H1 (cell line): ENCODE data around the gene SLAMF6. TPM values are rescaled to one million over a fixed set of nuclear protein-coding genes. Genes with fewer than 3 reads are reported as not detected.

ENCODE experiments used
- CTCF ChIA-PET: fragments of 300-600 bp; sonication (Branson Sonifier 250); formaldehyde crosslinking; loops from one replicate; lab custom pipeline; 2021; ENCODE audit not compliant: partially characterized antibody; lab: Charles Lee
- POLR2A ChIA-PET: fragments of 300-600 bp; sonication (Branson Sonifier 250); formaldehyde crosslinking; loops from one replicate; lab custom pipeline; 2021; ENCODE audit warnings: inconsistent platforms; ENCODE audit not compliant: partially characterized antibody; lab: Charles Lee
- DNase-seq, 2 experiments: peaks; one replicate each; pipeline versions ENCODE4 v3.0.0 to v3.0.0-alpha.2; 2010 to 2022; ENCODE audit warnings: low spot score in 2 of 2, low read depth in 1 of 2, mixed read lengths in 1 of 2
- FAIRE-seq: peaks from 2 replicates; lab custom pipeline; 2011; peaks lifted over from hg19 to GRCh38; lab: Jason Lieb, UNC
- H2AFZ ChIP-seq: 2 replicates; pipeline ENCODE4 v1.8.1; 2012; ENCODE audit warnings: low read length, inconsistent platforms
- H2AK5ac ChIP-seq: 2 replicates; pipeline ENCODE4 v1.6.1; 2013; ENCODE audit warnings: low read depth, low read length
- H2BK120ac ChIP-seq: replicated peaks from 2 replicates; pipeline ENCODE3; 2013; ENCODE audit warnings: low read depth, low read length, inconsistent platforms
- H2BK12ac ChIP-seq: 2 replicates; pipeline ENCODE4 v1.6.1; 2013; ENCODE audit warnings: low read depth, low read length
- H2BK15ac ChIP-seq: 2 replicates; pipeline ENCODE4 v1.6.1; 2013; ENCODE audit warnings: low read length
- H2BK20ac ChIP-seq: 2 replicates; pipeline ENCODE4 v1.6.1; 2013; ENCODE audit warnings: low read length
- H2BK5ac ChIP-seq: 2 replicates; pipeline ENCODE4 v1.6.1; 2013; ENCODE audit warnings: low read depth, low read length
- H3K14ac ChIP-seq: 2 replicates; pipeline ENCODE4 v1.6.1; 2013; ENCODE audit warnings: inconsistent platforms; ENCODE audit not compliant: insufficient read length
- H3K18ac ChIP-seq: 2 replicates; pipeline ENCODE4 v1.6.1; 2013; ENCODE audit warnings: low read length; ENCODE audit errors: extremely low read depth
- H3K23ac ChIP-seq: 2 replicates; pipeline ENCODE4 v1.6.1; 2013; ENCODE audit warnings: inconsistent platforms; ENCODE audit not compliant: insufficient read length
- H3K23me2 ChIP-seq: 2 replicates; pipeline ENCODE4 v1.6.1; 2013; ENCODE audit warnings: low read depth, low read length
- H3K27ac ChIP-seq: 2 replicates; pipeline ENCODE4 v1.6.1; 2011; ENCODE audit warnings: low read depth, low read length, inconsistent platforms
- H3K27me3 ChIP-seq, 4 experiments: replicated peaks in 1 of 4; 1 replicate in 1 of 4; 2 replicates in 3 of 4; pipeline versions ENCODE4 v1.6.1 to v1.8.1; 2011 to 2013; ENCODE audit warnings: low read length in 3 of 4, mild to moderate bottlenecking in 3 of 4, inconsistent platforms in 2 of 4, mixed read lengths in 2 of 4, moderate library complexity in 1 of 4; ENCODE audit not compliant: control insufficient read depth in 3 of 4, insufficient read depth in 3 of 4; ENCODE audit errors: extremely low read depth in 1 of 4
- H3K36me3 ChIP-seq, 4 experiments: 2 replicates each; pipeline versions ENCODE4 v1.6.1 to v1.8.1; 2011 to 2013; ENCODE audit warnings: mild to moderate bottlenecking in 4 of 4, low read length in 3 of 4, moderate library complexity in 2 of 4, control low read depth in 1 of 4, inconsistent platforms in 1 of 4; ENCODE audit not compliant: insufficient read depth in 4 of 4, control insufficient read depth in 2 of 4
- H3K4ac ChIP-seq: replicated peaks from 2 replicates; pipeline ENCODE3; 2013; ENCODE audit warnings: low read length, low read depth, mixed read lengths, inconsistent platforms; ENCODE audit not compliant: insufficient read length
- H3K4me1 ChIP-seq, 4 experiments: replicated peaks in 1 of 4; 1 replicate in 1 of 4; 2 replicates in 3 of 4; pipeline versions ENCODE4 v1.6.1 to v1.8.1; 2011 to 2013; ENCODE audit warnings: low read length in 3 of 4, inconsistent platforms in 2 of 4, mixed read lengths in 1 of 4; ENCODE audit not compliant: insufficient read depth in 4 of 4, control insufficient read depth in 3 of 4
- H3K4me2 ChIP-seq, 2 experiments: 2 replicates each; pipeline versions ENCODE4 v1.6.1 to v1.8.1; 2011 to 2013; ENCODE audit warnings: low read depth in 2 of 2, low read length in 2 of 2, control low read depth in 1 of 2, inconsistent platforms in 1 of 2, mild to moderate bottlenecking in 1 of 2; ENCODE audit not compliant: insufficient read depth in 1 of 2
- H3K4me3 ChIP-seq, 4 experiments: fragments of 200-600, 300-600 bp in 1 of 4; sonication (generic), shearing (Covaris generic), sonication (Bioruptor Twin) in 1 of 4; 2 replicates each; pipeline versions ENCODE4 v1.5.1 to v1.8.1; 2011 to 2016; ENCODE audit warnings: low read length in 4 of 4, low read depth in 3 of 4, control low read depth in 2 of 4, inconsistent platforms in 2 of 4, mild to moderate bottlenecking in 2 of 4, mixed read lengths in 1 of 4, moderate library complexity in 1 of 4; ENCODE audit not compliant: insufficient read depth in 2 of 4; ENCODE audit errors: extremely low read depth in 1 of 4
- H3K56ac ChIP-seq: replicated peaks from 2 replicates; pipeline ENCODE3; 2013; ENCODE audit warnings: low read depth, mild to moderate bottlenecking, mixed read lengths, low read length, inconsistent platforms; ENCODE audit not compliant: insufficient read length
- H3K79me1 ChIP-seq: 2 replicates; pipeline ENCODE4 v1.6.1; 2013; ENCODE audit warnings: low read depth, low read length, control low read depth
- H3K79me2 ChIP-seq, 2 experiments: 2 replicates each; pipeline versions ENCODE4 v1.6.1 to v1.8.1; 2012 to 2013; ENCODE audit warnings: low read length in 2 of 2, mild to moderate bottlenecking in 2 of 2, inconsistent platforms in 1 of 2; ENCODE audit not compliant: insufficient read depth in 2 of 2, control insufficient read depth in 1 of 2
- H3K9ac ChIP-seq, 4 experiments: replicated peaks in 1 of 4; 1 replicate in 1 of 4; 2 replicates in 3 of 4; pipeline versions ENCODE4 v1.6.1 to v1.8.1; 2011 to 2013; ENCODE audit warnings: low read depth in 3 of 4, low read length in 3 of 4, control low read depth in 2 of 4, mild to moderate bottlenecking in 2 of 4, moderate library complexity in 2 of 4, inconsistent platforms in 1 of 4; ENCODE audit errors: extremely low read depth in 1 of 4
- H3K9me3 ChIP-seq, 2 experiments: 2 replicates each; pipeline versions ENCODE4 v1.6.1 to v1.8.1; 2012 to 2013; ENCODE audit warnings: mild to moderate bottlenecking in 2 of 2, moderate library complexity in 2 of 2, control low read depth in 1 of 2, inconsistent platforms in 1 of 2, low read depth in 1 of 2, low read length in 1 of 2, mixed read lengths in 1 of 2; ENCODE audit not compliant: insufficient read depth in 2 of 2
- H4K20me1 ChIP-seq, 2 experiments: replicated peaks in 1 of 2; 2 replicates each; pipeline versions ENCODE3 to v1.8.1; 2011 to 2013; ENCODE audit warnings: inconsistent platforms in 2 of 2, low read length in 2 of 2, mild to moderate bottlenecking in 1 of 2; ENCODE audit not compliant: insufficient read depth in 2 of 2, control insufficient read depth in 1 of 2
- H4K5ac ChIP-seq: 2 replicates; pipeline ENCODE4 v1.6.1; 2013; ENCODE audit warnings: low read length, low read depth, mixed read lengths, inconsistent platforms; ENCODE audit not compliant: insufficient read length
- H4K8ac ChIP-seq: 2 replicates; pipeline ENCODE4 v1.8.0; 2013; ENCODE audit warnings: mild to moderate bottlenecking, moderate library complexity, low read length, inconsistent platforms; ENCODE audit not compliant: insufficient read depth; ENCODE audit errors: extremely low read depth
- H4K91ac ChIP-seq: replicated peaks from 2 replicates; pipeline ENCODE3; 2013; ENCODE audit warnings: low read length, mixed read lengths, inconsistent platforms; ENCODE audit not compliant: insufficient read length
- ASH2L ChIP-seq: fragments of 200-600, 300-600 bp; sonication (generic); IDR thresholded peaks from one replicate; pipeline ENCODE4 v1.7.1; 2017; ENCODE audit warnings: low read length
- ATF2 ChIP-seq: IDR thresholded peaks from 2 replicates; pipeline ENCODE4 v1.6.1; 2012; ENCODE audit warnings: low read length, inconsistent platforms
- BACH1 ChIP-seq: IDR thresholded peaks from 2 replicates; pipeline ENCODE4 v1.6.1; 2012; ENCODE audit warnings: low read length, improper control_type of control experiment
- BCL11A ChIP-seq, 2 experiments: IDR thresholded peaks; one replicate each; pipeline ENCODE4 v1.6.1; 2011; ENCODE audit warnings: low read depth in 2 of 2, low read length in 2 of 2, mild to moderate bottlenecking in 2 of 2
- NRF1 ChIP-seq: IDR thresholded peaks from 2 replicates; pipeline ENCODE4 v1.6.1; 2011; ENCODE audit warnings: mild to moderate bottlenecking, low read depth, low read length, improper control_type of control experiment
- POLR2A ChIP-seq, 2 experiments: IDR thresholded peaks; 1 replicate in 1 of 2; 2 replicates in 1 of 2; pipeline ENCODE4 v1.6.1; 2011; ENCODE audit warnings: low read depth in 2 of 2, low read length in 2 of 2, mild to moderate bottlenecking in 2 of 2; ENCODE audit errors: control extremely low read depth in 1 of 2
- RXRA ChIP-seq: IDR thresholded peaks from 2 replicates; pipeline ENCODE4 v1.6.1; 2011; ENCODE audit warnings: low read depth, mild to moderate bottlenecking, low read length, moderate library complexity; ENCODE audit not compliant: insufficient read depth
- SAP30 ChIP-seq: fragments of 300-600 bp; sonication (generic); IDR thresholded peaks from 2 replicates; pipeline ENCODE4 v1.7.1; 2012; ENCODE audit warnings: low read length, moderate library complexity, mild to moderate bottlenecking, inconsistent platforms; ENCODE audit not compliant: insufficient read depth, insufficient replicate concordance
- SP1 ChIP-seq: IDR thresholded peaks from 2 replicates; pipeline ENCODE4 v1.6.1; 2011; ENCODE audit warnings: low read depth, low read length
- TAF1 ChIP-seq: IDR thresholded peaks from 2 replicates; pipeline ENCODE4 v1.6.1; 2011; ENCODE audit warnings: mild to moderate bottlenecking, low read depth, low read length
- TBP ChIP-seq: IDR thresholded peaks from 2 replicates; pipeline ENCODE4 v1.6.1; 2011; ENCODE audit warnings: low read depth, low read length, improper control_type of control experiment
- YY1 ChIP-seq: IDR thresholded peaks from 2 replicates; pipeline ENCODE4 v1.6.1; 2011; ENCODE audit warnings: low read depth, mild to moderate bottlenecking, low read length
- WGBS, 2 experiments: shearing (Covaris generic) in 1 of 2; methylation state at CpG; one replicate each; pipeline versions ENCODE4 v1.1.6 to v1.1.7; 2013 to 2015; ENCODE audit warnings: low lambda C conversion rate in 2 of 2, mixed read lengths in 2 of 2, inconsistent platforms in 1 of 2, low coverage in 1 of 2, missing lambda C conversion rate in 1 of 2; ENCODE audit not compliant: insufficient replicate concordance in 2 of 2, insufficient coverage in 1 of 2, insufficient read length in 1 of 2; ENCODE audit errors: extremely low coverage in 1 of 2, missing lambda C conversion rate in 1 of 2; 5-methylcytosine and 5-hydroxymethylcytosine counted together
- polyA plus RNA-seq, 7 experiments: library from polyadenylated mRNA; depleted of rRNA in 3 of 7; stranded (reverse) in 5 of 7; unstranded in 2 of 7; fragments of >200 nt in 5 of 7; fragments of 200-250 nt in 2 of 7; gene quantifications; 1 replicate in 5 of 7; 2 replicates in 1 of 7; 4 replicates in 1 of 7; pipeline versions ENCODE4 v1.2.1 to v1.2.3, GENCODE V29; 2011 to 2013; ENCODE audit warnings: missing spikeins in 2 of 7, mixed read lengths in 2 of 7
- total RNA-seq: library from RNA; stranded (reverse); fragmentation: NEBNext Ultra II Directional; extraction: Animal tissue kit (Norgen Biotek cat#: 25700); gene quantifications from 2 replicates; pipeline ENCODE4 v1.2.1, GENCODE V29; 2021

The SLAMF6 gene
- total and polyA plus RNA-seq, 2 of the 8 experiments (the other 6 are each of a cell fraction or from before 2014, with no cell fraction given) = not detected

- Histone ChIP-seq H2AFZ (no peak overlapping the region), H3K4ac (no peak overlapping the region), H2BK20ac (no peak overlapping the region), H2BK15ac (no peak overlapping the region), H2BK120ac (no peak overlapping the region), H3K27me3 (peaks cover 0 to 1% (median 0%) of the 10 kb centered on the region in 4 experiments; a peak in 1 of 7 replicates), H3K4me3 (no peak overlapping the region), H3K9ac (no peak overlapping the region), H4K8ac (no peak overlapping the region), H3K4me1 (no peaks in the 10 kb centered on the region), H4K20me1 (no peaks in the 10 kb centered on the region), H2BK12ac (no peak overlapping the region), H3K14ac (no peak overlapping the region), H2BK5ac (no peak overlapping the region), H3K27ac (no peak overlapping the region), H3K79me2 (no peaks in the 10 kb centered on the region), H3K9me3 (0 out of 4 replicates have a peak, but pooled peaks cover 0 to 2% of the 10 kb centered on the region in 2 experiments), H4K5ac (no peak overlapping the region), H3K79me1 (no peaks in the 10 kb centered on the region), H3K36me3 (no peaks in the 10 kb centered on the region), H3K56ac (no peak overlapping the region), H3K4me2 (no peak overlapping the region), H2AK5ac (no peak overlapping the region), H3K23me2 (no peaks in the 10 kb centered on the region), H3K23ac (no peak overlapping the region), H4K91ac (no peak overlapping the region), H3K18ac (no peak overlapping the region)
- POLR2A ChIA-PET = interaction anchor here (0.9 kb wide), 1 partner anchor 9 kb away, joined by 3 read pairs; no protein-coding TSS in a partner anchor
- DNase-seq (no peak), FAIRE-seq (no peak)
- 96% methylated on average over 1 of the region's 1 CpG; no CpG with 5 or more reads in 1 of the 2 experiments for WGBS, 2 experiments
- CTCF ChIA-PET = no interaction called here
- no peak for TF ChIP-seq SP1
- no peak for TF ChIP-seq TBP
- no peak for TF ChIP-seq TAF1
- TF ChIP-seq ATF2 = no peak
- TF ChIP-seq BCL11A (IDR thresholded peaks at IDR 0.05; ENCODE audit: low read depth in 2 of 2, low read length in 2 of 2) = no peak
- no peak for TF ChIP-seq POLR2A (IDR thresholded peaks at IDR 0.05; ENCODE audit: control extremely low read depth in 1 of 2, low read depth in 2 of 2, low read length in 2 of 2)
- TF ChIP-seq NRF1 = no peak
- TF ChIP-seq SAP30 = no peak
- no peak for TF ChIP-seq BACH1
- no peak for TF ChIP-seq RXRA
- no peak for TF ChIP-seq ASH2L
- no peak for TF ChIP-seq YY1
Measured at GRCh38 chr1:160499631-160500030, 23.4 kb downstream of the SLAMF6 start.
